SU-DHL-6 (cell line): Measurements from ENCODE around the gene RSPH1.
A peak's percentile ranks its signal among the peaks of the same experiment; 100 is the strongest.

Experiments
- H2AFZ ChIP-seq: fragments of 200-600 bp; sonication (generic); 2 replicates; pipeline ENCODE4 v1.6.1; 2014; ENCODE audit warnings: low read depth, mild to moderate bottlenecking, moderate library complexity, mixed read lengths, antibody characterized with exemption, low read length; ENCODE audit not compliant: severe bottlenecking
- H3F3A ChIP-seq: fragments of 200-600 bp; shearing (Covaris generic); 2 replicates; pipeline ENCODE4 v1.6.0; 2016; ENCODE audit warnings: antibody characterized with exemption, mild to moderate bottlenecking; ENCODE audit not compliant: insufficient read depth
- H3K27ac ChIP-seq: fragments of 200-600 bp; sonication (generic); 2 replicates; pipeline ENCODE4 v1.5.1; 2016; ENCODE audit warnings: low read depth, mild to moderate bottlenecking, low read length, moderate library complexity, mixed read lengths
- H3K27me3 ChIP-seq: fragments of 200-600 bp; sonication (generic), shearing (Covaris generic); 2 replicates; pipeline ENCODE4 v1.6.0; 2014; ENCODE audit warnings: mild to moderate bottlenecking, low read length
- H3K36me3 ChIP-seq: fragments of 200-600 bp; sonication (generic); 2 replicates; pipeline ENCODE4 v1.6.1; 2014; ENCODE audit warnings: mild to moderate bottlenecking, low read length, mixed read lengths
- H3K4me2 ChIP-seq: fragments of 300-600, 200-600 bp; shearing (Covaris generic), sonication (generic); 2 replicates; pipeline ENCODE4 v1.6.0; 2014; ENCODE audit warnings: low read length, low read depth, mild to moderate bottlenecking; ENCODE audit not compliant: poor library complexity, severe bottlenecking
- H3K4me3 ChIP-seq: fragments of 200-600 bp; sonication (generic); 2 replicates; pipeline ENCODE4 v1.5.1; 2014; ENCODE audit warnings: antibody characterized with exemption, low read length, mild to moderate bottlenecking, mixed read lengths; ENCODE audit not compliant: insufficient read depth, poor library complexity, severe bottlenecking
- H3K79me2 ChIP-seq: fragments of 200-600 bp; sonication (generic); 2 replicates; pipeline ENCODE4 v1.6.1; 2014; ENCODE audit warnings: mild to moderate bottlenecking, low read length, moderate library complexity; ENCODE audit not compliant: insufficient read depth
- H3K9ac ChIP-seq: fragments of 200-600 bp; sonication (generic); 2 replicates; pipeline ENCODE4 v1.7.0; 2014; ENCODE audit warnings: mild to moderate bottlenecking, low read length
- H3K9me2 ChIP-seq: fragments of 200-600 bp; sonication (generic); replicated peaks from 2 replicates; pipeline ENCODE4 v1.6.1; 2014; ENCODE audit warnings: low read length; ENCODE audit not compliant: insufficient read depth
- H3K9me3 ChIP-seq: fragments of 200-600 bp; sonication (generic); 2 replicates; pipeline ENCODE4 v1.6.1; 2014; ENCODE audit warnings: low read length, mixed read lengths; ENCODE audit not compliant: insufficient read depth
- H4K20me1 ChIP-seq: fragments of 200-600 bp; sonication (generic); 2 replicates; pipeline ENCODE4 v1.6.1; 2014; ENCODE audit warnings: low read depth, mild to moderate bottlenecking, antibody characterized with exemption, low read length, moderate library complexity, mixed read lengths
- EZH2phosphoT487 ChIP-seq: fragments of 200-600 bp; sonication (generic), shearing (Covaris generic); conservative IDR thresholded peaks from 2 replicates; pipeline ENCODE4 v1.6.1; 2018; ENCODE audit warnings: mild to moderate bottlenecking, antibody characterized with exemption, low read length, moderate library complexity, mixed read lengths
- TF ChIP-seq, protein P1 (sequence below): fragments of 200-600 bp; sonication (generic); IDR thresholded peaks from one replicate; pipeline ENCODE4 v1.5.1; 2017; ENCODE audit warnings: antibody characterized with exemption, mild to moderate bottlenecking, low read length, moderate library complexity; ENCODE audit not compliant: insufficient read depth, poor library complexity, severe bottlenecking

Gene RSPH1

DNA sequence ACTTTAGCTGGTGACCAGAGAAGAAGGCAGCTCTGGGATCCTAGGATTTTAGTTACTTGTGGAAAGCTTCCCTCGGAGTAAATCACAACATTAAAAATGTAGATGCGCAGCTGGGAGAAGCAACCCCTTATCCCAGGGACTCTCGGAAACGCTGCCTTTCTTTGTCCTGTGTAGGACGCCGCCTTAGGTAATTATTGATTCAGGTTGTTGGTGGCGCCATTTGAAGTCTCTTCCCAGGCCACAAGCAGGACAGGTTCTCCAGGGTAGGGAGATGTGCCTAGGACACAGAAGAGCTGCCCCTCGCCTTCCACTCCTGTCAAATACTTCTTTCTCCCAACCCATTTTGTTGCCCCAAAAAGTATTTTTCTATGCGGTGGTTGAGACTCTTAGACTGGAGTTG is 27.9 kb upstream of the RSPH1 start:
- no peak overlapping the region for H2AFZ ChIP-seq

DNA sequence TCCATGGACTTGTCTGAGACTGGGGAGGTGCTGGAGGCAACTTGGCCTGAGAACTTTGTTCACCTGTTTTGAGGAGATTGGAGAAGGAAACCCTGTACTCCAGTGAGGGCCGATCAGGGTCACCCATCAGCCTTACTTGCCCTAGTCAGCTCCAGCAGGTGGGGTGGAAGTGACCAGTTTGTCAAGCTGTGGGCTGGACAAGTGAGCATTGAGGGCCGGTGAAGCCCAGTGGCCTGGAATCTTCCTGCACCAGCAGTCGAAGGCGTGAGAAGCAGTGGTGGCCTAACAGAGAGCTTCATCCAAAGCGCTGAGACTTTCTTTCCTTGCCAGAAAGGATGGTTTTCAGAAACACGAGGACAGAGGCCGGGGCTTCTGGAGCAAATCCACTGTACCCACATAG is 27.2 kb upstream of the RSPH1 start:
- Histone ChIP-seq H3K9me2 (no peaks in the 10 kb centered on the region), H3K4me2 (peak overlapping the region; percentile 80), H3K9me3 (no peaks in the 10 kb centered on the region), H4K20me1 (no peaks in the 10 kb centered on the region), H3K27ac (peak overlapping the region; percentile 93), H3K36me3 (0 out of 2 replicates have a peak, but pooled peaks cover 4% of the 10 kb centered on the region), H3K9ac (no peak overlapping the region), H3F3A (peaks cover 44% of the 10 kb centered on the region), H3K79me2 (peaks cover 11% of the 10 kb centered on the region; the same call in 1 of the 2 replicates), H3K4me3 (no peak overlapping the region), H3K27me3 (no peaks in the 10 kb centered on the region), H2AFZ (no peak overlapping the region)
- TF ChIP-seq, protein P1, sequence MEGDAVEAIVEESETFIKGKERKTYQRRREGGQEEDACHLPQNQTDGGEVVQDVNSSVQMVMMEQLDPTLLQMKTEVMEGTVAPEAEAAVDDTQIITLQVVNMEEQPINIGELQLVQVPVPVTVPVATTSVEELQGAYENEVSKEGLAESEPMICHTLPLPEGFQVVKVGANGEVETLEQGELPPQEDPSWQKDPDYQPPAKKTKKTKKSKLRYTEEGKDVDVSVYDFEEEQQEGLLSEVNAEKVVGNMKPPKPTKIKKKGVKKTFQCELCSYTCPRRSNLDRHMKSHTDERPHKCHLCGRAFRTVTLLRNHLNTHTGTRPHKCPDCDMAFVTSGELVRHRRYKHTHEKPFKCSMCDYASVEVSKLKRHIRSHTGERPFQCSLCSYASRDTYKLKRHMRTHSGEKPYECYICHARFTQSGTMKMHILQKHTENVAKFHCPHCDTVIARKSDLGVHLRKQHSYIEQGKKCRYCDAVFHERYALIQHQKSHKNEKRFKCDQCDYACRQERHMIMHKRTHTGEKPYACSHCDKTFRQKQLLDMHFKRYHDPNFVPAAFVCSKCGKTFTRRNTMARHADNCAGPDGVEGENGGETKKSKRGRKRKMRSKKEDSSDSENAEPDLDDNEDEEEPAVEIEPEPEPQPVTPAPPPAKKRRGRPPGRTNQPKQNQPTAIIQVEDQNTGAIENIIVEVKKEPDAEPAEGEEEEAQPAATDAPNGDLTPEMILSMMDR: no peak
- no peak for TF ChIP-seq EZH2phosphoT487

More for the DNA sequence above, 27.9 kb upstream of the RSPH1 start:
- TF ChIP-seq, protein P1: no peak
- TF ChIP-seq EZH2phosphoT487: no peak
- Histone ChIP-seq H3K4me2 (peak overlapping the region; percentile 80), H3K79me2 (peaks cover 11% of the 10 kb centered on the region; the same call in 1 of the 2 replicates), H3K27ac (peak overlapping the region; percentile 93), H3K4me3 (peak overlapping the region; percentile 31), H4K20me1 (no peaks in the 10 kb centered on the region), H3F3A (peaks cover 51% of the 10 kb centered on the region), H3K9me2 (no peaks in the 10 kb centered on the region), H3K9ac (peak overlapping the region; percentile 54), H3K9me3 (no peaks in the 10 kb centered on the region), H3K27me3 (no peaks in the 10 kb centered on the region), H3K36me3 (0 out of 2 replicates have a peak, but pooled peaks cover 4% of the 10 kb centered on the region)

DNA sequence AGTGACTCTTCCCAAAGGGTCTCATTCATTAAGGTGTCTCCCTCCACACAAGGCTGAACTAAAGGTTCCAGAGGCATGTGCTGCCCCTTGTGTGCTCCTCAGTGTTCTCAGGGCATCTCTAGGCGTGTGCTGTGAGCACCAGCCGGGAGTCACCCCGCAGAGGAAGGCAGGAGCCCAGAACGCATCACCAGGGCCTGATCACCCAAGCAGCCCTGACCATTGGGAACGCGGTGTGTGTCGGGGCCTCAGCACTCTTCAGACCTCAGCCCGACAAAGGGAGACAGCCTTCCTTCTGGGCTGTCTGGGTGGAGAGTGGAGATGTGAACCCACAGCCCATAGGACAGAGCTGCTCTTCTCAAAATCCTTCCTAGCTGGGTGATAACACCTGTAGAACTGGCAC is 26.7 kb upstream of the RSPH1 start:
- Histone ChIP-seq H2AFZ (no peak overlapping the region), H3K27ac (no peak overlapping the region; the same call in 1 of the 2 replicates), H3F3A (peaks cover 40% of the 10 kb centered on the region), H3K9ac (no peak overlapping the region), H3K4me2 (no peak overlapping the region), H3K36me3 (0 out of 2 replicates have a peak, but pooled peaks cover 4% of the 10 kb centered on the region), H3K4me3 (no peak overlapping the region), H4K20me1 (no peaks in the 10 kb centered on the region), H3K9me3 (no peaks in the 10 kb centered on the region), H3K27me3 (no peaks in the 10 kb centered on the region), H3K79me2 (peaks cover 11% of the 10 kb centered on the region; the same call in 1 of the 2 replicates), H3K9me2 (no peaks in the 10 kb centered on the region)
- no peak for TF ChIP-seq EZH2phosphoT487
- TF ChIP-seq, protein P1: no peak
